Hematopoietic multipotent progenitor cell treated with erythropoietin and hydrocortisone succinate and interleukin-3 and kit ligand, for 4 days (in vitro differentiated cells): ENCODE results near the gene ABCD4.
A peak's percentile ranks its signal among the peaks of the same experiment; 100 is the strongest.
"Not testable (repeated sequence)": the region's sequence is repeated elsewhere in the genome, so short reads cannot be mapped to it uniquely, and the experiment has no call there.

Experiments
- DNase-seq: peaks from one replicate; pipeline ENCODE4 v3.0.0-alpha.2; 2015

The ABCD4 gene

DNA sequence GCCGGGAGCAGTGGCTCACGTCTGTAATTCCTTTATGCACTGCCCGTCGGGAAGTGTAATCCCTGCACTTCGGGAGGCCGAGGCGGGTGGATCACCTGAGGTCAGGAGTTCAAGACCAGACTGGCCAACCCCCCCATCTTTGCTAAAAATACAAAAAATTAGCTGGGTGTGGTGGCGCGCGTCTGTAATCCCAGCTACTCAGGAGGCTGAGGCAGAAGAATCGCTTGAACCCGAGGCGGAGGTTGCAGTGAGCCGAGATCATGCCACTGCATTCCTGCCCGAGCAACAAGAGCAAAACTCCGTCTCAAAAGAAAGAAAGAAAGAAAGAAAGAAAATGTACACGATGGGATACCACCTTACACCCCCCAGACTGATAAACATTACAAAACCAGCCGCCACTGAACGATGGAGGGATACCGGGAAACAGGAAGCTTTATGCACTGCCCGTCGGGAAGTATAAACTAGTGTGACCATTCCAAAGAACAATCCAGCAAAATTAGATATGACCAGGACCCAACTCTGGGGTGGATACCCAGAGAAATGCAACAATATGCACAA is 1.1 kb downstream of the ABCD4 start:
- DNase-seq: no peak

DNA sequence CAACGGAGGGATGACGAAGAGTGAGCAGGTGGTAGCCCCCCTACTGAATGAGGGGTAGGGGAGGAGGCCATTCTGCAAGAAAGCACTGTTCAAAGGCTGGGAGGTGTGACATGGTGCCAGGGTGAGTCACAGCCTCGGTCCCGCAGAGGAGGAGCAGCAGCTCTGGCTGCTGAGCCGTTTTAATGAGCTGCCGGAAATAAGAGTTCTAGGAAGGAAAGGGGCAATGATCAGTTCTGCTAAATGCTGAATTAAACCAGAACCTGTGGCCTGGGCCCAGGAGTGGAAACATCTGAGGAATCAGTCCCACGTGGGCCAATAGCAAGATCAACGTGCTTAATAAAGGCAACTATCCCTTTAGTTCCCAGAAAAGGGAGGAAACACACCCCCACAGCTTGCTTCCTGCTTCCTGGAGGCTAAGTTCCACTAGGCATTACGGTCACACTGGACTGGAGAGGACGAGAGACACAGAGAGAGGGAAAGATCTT is 3.6 kb downstream of the ABCD4 start:
- DNase-seq: peak; percentile 11

DNA sequence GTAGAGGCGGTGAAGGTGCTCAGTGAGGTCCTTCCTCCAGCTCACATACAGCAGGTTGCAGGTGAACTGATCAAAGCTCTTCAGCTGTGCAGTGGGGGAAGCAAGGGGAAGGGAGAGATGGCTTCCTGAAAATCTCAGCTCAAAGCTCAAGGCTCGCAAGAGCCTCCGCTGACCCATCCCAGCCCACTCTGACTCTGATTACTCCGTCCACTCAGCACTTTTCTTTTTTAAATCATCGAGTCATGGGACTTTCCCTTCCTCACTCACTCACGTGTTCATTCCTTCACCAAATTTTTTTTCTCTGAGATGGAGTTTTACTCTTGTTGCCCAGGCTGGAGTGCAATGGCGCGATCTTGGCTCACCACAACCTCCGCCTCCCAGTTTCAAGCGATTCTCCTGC is 4.7 kb downstream of the ABCD4 start:
- no peak for DNase-seq

DNA sequence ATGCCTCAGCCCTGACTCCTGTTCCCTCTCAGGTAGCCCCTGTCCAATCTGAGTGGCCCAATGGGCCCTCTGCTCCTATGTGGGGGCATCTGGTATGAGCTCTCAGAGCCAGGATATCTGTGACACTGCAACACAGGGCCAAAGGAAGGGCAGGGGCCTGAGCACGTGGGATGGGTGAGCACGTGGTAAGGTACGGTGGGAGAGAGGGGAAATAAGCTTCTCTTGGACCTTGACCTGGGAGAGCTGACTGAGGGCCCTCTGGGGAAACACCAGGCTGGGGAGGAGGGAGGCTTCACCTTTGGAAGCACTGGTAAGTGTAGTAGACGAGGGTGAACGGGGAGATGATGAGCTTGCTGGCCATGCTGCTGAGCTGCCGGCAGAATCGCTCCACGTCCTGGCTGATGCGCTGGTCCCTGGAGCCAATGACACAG is 6.7 kb downstream of the ABCD4 start:
- DNase-seq: no peak

DNA sequence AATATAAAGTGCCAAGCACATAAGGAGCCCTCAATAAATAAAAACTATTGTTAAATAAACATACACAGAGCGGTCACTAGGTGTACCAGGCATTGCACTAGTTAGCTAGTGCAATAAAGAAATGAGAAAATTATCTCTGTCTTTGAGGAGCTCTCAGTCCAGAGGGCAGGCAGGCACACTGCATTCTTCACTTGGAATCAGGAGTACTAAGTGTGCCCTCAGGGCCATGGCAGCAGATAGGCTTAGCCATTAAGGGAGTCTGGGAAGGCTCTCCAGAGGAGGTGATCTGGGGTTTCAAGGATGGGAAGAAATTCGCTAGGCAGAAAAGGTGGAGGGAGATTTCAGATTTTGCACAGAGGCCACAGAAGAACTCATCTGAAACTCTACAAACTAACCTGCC is 9.1 kb downstream of the ABCD4 start:
- DNase-seq: no peak

DNA sequence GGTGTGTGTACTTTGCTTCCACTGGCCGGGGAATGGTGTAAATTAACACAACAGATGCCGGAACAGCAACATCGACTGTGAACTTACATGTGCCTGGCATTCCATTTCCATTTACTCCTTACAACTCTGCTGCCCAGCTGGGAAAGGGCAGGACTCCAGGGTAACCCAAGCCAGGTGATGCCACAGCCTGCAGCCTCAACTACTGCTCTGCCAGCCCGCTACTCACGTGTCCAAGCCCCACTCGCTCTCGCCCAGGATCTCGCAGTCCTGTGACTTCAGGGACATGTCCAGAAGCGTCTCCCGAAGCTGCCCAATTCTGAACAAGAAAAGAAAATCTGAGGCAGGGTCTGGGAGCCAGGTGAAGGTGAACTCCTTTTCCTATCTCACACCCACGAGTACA is 10.7 kb downstream of the ABCD4 start:
- no peak for DNase-seq

DNA sequence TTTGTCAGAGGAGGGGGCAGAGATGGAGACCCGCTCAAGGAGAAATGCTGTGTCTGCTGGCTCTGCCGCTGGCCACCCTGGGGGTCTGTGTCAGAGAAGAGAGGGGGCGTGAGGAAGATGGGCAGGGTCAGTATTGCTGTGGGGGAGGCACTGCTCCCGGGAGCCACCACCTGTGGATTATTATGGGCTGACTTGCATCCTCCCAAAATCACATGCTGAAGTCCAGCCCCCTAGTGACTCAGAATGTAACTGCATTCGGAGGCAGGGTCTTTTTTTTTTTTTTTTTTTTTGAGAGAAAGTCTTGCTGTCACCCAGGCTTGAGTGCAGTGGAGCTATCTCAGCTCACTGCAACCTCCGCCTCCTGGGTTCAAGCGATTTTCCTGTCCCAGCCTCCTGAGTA is 12.3 kb downstream of the ABCD4 start:
- peak; percentile 61 for DNase-seq

DNA sequence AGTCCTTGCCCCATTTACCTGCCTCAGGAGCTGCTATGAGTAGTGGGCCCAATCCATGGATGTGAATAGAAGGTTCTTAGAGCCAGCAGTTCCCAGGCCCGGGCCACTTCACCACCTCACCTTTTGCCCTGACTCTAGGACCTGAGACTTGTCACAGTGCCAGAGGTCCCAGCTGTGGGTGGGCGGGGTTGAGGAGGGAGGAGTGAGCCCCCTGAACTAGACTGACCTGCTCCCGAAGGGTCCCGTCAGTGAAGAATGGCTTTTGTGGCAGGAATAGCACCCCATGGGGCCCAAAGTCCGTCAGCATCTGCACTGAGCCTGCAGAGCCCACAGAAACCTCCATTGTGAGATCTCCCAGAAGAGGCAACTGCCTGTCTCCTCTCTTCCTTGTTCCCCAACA is 12.9 kb downstream of the ABCD4 start:
- DNase-seq: no peak

DNA sequence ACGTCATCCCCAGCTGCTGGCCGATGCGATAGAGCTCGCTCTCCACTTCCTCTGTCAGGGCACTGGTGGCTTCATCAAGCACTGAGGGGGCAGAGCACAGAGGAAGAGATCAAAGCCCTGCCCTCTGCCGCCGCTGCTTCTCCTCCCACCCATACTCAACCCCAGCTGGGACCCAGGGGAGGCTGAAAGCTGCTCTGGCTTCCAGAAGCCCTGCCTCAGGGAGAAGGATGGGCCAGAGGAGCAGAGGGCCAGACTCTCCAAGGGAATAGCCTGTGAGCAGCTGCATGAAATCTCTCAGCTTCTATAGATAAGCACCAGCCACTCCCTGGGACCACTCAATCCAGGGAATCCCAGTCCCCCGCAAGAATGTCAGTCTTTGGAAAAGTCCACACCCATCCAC is 16.0 kb downstream of the ABCD4 start:
- no peak for DNase-seq

DNA sequence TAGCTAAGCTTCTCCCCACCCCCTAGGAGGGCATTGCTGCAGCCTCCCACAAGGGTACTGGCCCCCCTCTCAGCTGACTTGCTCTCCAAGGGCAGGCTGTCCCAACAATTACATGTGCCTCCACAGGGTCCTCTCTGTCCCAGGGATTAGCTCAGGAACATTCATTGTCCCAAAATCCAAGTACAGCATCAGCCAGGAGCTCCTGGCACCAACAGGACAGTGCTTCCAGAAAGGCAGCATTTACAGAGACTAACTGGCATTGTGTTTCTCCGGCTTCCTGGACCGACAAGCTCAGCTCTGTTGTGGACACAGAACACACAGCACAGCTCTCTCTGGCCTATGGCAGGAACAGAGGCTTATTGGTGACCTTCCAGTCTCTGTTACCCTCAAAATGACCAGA is 21.7 kb downstream of the ABCD4 start:
- no peak for DNase-seq

DNA sequence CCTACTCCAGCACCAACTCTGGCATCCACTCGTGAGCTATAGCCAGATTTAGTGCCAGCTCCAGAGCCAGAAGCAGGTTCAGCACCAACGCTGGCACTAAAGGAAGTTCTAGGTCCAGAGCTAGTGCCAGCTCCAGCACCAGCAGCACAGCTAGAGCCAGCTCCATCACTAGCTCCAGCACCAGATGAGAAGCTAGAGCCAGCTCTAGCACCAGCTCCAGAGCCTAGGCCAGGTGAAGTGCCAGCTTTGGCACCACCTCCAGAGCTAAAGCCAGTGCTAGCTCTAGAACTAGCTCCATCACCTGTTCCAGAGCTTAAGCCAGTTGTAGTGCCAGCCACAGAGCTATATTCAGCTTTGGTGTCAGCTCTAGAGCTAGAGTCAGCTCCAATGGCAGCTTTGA is 24.7 kb downstream of the ABCD4 start:
- DNase-seq: no peak

DNA sequence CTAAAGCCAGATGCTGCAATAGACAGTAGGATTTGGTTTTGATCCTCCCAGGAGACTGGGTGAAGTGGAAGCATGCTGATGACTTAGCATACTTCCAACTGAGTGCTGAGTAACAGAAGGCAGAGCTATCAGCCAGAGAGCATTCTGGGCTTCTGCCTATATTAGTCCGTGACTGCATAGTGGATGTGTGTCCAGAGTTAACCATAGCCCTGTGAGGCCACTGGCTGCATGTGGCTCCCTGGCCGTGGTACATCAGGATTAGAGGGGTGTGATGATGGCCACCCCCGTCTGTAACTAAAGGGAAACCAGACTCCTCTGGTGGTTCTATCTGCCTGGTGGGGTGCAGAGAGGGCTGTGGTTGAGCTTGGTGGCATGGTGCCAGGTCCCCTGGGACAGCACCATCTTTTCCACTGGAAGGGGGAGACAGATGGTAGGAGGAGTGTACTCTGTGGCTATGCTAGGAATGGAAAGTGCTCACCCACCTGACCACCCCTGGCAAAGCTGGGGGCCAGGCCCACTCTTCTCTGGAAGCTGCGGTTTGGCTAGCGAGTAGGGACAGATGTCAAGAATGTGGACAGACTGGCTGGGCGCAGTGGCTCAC is 27.4 kb downstream of the ABCD4 start:
- peak; percentile 64 for DNase-seq

DNA sequence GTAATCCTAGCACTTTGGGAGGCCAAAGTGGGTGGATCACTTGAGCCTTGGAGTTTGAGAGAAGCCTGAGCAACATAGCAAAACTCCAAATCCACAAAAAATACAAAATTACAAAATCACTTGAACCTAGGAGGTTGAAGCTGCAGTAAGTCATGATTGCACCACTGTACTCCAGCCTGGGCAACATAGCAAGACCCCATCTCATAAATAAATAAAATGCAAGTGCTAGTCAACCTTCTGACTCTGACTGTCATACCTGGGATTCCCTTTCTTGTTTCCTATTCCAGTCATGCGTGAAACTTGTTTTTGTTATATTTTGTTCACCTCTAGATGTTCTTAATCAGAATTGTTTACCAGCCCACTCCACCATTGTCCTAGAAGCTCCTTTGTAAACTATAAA is 31.4 kb downstream of the ABCD4 start:
- DNase-seq: no peak

DNA sequence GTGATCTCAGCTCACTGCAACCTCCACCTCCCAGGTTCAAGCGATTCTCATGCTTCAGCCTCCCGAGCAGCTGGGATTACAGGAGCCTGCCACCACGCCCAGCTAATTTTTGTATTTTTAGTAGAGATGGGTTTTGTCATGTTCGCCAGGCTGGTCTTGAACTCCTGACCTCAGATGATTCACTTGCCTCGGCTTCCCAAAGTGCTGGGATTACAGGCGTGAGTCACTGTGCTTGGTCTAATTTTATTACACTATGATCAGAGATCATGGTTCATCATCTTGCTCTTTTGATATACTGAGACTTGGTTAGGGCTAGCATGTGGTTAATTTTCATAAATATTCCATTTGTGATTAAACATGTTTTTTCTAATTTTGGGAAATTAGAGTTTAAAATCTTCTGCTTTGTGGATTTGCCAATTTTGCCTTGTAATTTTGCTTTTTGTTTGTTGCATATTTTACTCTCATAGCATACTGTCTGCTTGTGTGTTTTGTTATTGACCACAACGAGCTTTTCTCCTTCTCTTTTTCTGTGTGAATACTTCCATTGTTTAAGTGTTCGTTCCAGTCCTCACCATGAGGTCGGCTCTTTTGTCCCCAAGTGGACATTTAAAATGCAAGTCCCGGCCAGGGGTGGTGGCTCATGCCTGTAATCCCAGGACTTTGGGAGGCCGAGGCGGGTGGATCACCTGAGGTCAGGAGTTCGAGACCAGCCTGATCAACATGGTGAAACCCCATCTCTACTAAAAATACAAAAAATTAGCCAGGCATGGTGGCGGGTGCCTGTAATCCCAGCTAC is 32.2 kb downstream of the ABCD4 start:
- not testable (repeated sequence) for DNase-seq

DNA sequence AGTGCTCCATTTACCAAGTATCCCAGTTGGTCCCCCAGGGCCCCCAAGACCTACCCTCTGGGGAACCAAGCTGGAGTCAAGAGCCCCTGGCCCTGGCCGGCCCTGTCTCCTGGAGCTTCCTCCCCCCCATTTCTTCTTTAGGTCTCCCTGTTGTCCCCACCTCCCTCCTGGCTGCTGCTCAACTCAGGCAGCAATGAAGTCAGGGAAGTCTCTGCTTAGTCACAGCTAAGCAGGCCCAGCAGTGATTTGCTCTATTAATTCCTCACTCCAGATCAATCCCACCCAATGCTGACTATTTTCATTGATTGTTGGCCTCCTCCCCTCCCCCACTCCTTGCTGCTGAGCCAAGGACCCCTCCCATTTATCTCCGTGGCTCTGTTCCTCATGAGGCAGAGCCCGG is 35.1 kb downstream of the ABCD4 start:
- DNase-seq: no peak

DNA sequence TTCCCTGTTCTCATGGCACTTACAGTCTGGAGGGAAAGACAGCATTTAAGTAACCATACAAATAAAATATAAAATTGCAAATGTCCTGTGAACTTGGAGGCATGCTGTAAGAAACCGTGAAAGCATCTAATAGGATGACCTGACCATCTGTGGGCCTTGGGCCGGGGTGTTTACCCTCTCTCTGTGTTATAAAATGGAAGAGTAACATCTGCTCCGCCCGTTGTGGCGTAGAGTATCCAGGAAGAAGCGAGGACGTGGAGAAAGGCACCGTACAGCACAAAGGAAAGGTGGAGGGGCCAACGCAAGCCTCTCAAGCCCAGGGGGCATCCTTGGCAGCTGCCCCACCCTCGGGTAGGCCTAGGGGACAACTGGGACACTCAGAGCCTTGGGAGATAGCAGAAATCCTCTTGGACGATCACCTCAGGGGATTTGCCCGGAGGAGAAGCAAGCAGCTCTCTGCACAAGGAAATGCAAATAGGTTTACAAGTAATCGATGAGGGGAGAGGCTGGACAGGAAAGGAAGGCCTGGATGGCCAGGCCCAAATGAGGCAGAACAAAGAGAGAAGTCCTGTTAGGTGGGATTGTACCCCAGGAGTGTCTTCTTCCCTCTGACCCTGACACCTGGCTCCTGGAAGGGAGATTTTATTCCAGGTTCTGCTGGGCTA is 37.3 kb downstream of the ABCD4 start:
- no peak for DNase-seq

DNA sequence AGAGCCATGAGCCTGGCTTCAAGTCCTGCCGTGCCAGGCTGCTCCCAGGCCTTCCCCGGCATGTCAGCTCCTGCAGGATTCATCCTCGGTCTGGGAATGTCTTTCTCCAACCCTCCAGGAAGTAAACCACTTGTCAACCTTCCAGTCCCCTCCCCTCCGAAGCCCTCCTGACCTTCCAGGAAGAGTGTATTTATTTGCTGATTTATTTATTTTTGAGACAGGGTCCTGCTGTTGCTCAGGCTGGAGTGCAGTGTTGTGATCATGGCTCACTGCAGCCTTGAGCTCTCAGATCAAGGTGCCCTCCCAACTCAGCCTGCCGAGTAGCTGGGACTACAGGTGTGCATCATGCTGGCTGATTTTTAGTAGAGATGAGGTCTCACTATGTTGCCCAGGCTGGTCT is 38.8 kb downstream of the ABCD4 start:
- DNase-seq: no peak

DNA sequence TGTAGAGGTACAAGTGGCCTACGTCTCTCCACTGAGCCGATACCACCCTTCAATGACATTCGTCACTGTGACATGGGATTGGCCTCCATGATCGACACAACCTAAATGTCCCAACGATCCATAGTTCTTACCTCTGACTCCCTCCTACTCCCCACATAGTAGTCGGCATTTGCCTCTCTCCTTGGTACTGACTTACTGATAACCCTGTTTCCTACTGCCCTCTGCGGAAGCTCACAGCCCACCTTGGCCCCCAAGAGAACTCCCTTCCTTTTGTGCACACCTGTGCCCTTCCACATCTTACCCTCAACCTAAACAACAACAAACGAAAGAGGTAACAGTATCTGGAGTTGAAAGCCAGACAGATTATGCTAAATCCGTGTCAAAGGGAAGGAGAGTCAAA is 39.6 kb downstream of the ABCD4 start:
- no peak for DNase-seq

DNA sequence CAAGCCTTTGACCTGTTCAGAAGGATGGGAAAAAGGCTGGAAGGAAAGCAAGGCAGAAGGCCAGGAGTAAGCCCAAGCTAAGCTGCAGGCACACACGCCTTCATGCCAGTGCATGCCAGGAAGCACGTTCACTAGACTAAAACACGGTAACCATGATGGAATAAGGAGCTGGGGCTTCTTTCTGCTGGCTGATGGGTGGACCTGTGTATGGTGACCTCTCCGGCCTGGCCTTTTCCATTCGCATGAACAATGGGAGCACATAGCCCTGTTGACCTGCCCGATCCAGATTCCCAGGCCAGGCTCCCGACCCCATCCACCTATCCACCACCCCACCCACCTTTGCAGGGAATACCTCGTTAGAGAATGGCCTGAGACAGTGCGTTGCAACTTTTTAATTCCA is 40.7 kb downstream of the ABCD4 start:
- DNase-seq: no peak

DNA sequence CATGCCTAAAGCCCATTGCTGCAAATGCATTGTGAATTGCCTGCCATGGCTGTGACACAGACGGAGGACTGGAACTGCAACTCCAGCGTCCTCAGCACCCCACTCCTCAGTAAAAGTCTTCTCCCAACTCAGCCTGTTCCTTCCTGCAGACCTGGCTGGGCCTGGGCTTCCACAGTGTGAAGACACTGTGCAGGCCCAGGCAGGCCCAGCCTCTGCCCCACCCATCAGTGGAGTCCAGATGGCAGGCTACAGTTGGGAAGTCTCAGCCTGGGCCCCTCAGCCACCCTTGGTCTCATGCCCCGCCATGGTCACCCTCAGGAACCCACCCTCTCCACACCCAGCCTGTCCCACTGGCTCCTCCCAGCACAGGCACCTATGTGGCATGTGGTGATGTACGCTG is 41.4 kb downstream of the ABCD4 start:
- no peak for DNase-seq

DNA sequence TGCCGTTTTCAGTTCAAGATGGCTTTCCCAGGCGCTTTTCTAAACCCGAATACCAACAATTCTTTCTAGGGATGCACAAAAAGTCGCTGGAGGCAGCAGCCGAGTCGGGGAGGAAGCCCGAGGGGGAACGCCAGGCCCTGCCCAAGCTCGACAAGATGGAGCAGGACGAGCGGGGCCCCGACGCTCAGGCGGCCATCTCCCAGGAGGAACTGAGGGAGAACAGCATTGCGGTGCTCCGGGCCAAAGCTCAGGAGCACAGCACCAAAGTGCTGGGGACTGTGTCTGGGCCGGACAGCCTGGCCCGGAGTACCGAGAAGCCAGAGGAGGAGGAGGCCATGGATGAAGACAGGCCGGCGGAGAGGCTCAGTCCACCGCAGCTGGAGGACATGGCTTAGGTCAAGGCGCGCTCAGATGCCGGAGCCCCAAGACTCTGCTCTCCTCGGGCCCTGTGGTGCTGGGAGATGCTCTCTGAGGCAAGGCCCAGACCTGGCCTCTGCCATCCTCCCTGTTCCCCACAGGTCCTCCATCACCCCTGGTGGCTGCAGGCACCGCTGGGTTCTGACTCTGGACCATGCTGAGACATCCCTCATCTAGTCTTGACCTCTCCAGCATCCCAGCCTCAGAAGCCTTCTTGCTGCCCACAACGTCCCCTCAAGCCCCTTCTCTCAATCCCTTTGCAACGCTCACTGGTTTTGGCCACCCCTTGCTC is 42.1 kb downstream of the ABCD4 start:
- no peak for DNase-seq

DNA sequence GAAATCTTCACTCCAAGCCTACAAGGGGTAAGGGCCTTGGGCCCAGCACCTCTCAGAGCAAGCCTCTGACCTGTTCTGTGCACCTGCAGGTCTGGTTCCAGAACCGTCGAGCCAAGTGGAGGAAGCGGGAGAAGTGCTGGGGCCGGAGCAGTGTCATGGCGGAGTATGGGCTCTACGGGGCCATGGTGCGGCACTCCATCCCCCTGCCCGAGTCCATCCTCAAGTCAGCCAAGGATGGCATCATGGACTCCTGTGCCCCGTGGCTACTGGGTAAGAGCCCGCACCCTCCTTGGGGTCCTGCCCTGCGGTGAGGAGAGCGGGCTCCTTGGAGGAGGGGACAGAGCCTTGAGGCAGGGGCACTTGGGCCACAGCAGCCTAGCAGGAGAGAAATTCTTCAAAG is 43.2 kb downstream of the ABCD4 start:
- DNase-seq: no peak

DNA sequence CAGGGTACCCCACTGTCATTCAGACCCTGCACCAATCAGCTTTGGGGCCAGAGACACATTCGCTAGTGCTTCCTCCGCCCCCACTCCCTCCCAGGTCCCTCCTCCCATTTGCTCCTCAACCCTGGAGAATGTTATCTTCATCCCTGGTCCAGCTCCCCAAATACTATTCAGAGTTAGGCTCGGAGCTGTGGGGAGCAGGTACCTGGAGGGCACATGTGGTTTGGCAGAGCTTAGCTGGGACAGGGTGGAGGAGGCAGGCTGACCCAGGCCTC is 44.0 kb downstream of the ABCD4 start:
- DNase-seq: no peak
